ENCODE measurements around the gene APOBEC4.

DNA sequence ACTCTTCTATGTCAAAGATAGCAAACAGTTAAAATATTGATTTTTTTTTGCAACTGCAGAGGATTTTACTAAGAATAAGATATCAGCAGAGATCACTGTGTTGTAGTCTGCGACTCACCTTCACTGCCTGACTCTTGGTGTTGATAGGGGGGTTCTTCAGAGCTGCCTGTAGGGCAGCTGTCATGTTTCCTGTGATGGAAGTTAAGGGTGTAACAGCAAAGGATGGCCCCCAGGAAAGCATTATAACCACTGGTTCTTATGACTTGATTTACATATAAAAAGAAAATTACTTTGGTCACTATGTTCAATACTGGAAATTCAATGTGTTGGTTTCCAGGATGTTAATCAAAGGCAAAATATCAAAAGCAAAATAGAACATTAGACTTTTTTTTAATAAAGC is 20.2 kb downstream of the APOBEC4 start:
- TF ChIP-seq EP300 (IDR thresholded peaks at IDR 0.05): no peak
- TF ChIP-seq, protein P1, sequence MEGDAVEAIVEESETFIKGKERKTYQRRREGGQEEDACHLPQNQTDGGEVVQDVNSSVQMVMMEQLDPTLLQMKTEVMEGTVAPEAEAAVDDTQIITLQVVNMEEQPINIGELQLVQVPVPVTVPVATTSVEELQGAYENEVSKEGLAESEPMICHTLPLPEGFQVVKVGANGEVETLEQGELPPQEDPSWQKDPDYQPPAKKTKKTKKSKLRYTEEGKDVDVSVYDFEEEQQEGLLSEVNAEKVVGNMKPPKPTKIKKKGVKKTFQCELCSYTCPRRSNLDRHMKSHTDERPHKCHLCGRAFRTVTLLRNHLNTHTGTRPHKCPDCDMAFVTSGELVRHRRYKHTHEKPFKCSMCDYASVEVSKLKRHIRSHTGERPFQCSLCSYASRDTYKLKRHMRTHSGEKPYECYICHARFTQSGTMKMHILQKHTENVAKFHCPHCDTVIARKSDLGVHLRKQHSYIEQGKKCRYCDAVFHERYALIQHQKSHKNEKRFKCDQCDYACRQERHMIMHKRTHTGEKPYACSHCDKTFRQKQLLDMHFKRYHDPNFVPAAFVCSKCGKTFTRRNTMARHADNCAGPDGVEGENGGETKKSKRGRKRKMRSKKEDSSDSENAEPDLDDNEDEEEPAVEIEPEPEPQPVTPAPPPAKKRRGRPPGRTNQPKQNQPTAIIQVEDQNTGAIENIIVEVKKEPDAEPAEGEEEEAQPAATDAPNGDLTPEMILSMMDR (IDR thresholded peaks at IDR 0.05): no peak
- no peak for TF ChIP-seq POLR2A (IDR thresholded peaks at IDR 0.05)
- no peak for TF ChIP-seq POLR2AphosphoS5 (IDR thresholded peaks at IDR 0.05)

Data from gastroesophageal sphincter (tissue), 3 donors.